ENCODE results near the gene REN. TPM values are rescaled to one million over a fixed set of nuclear protein-coding genes. Genes with fewer than 3 reads are reported as not detected.

The REN gene
- total and polyA plus RNA-seq, 2 of the 13 experiments (the other 11 are each of a cell fraction or from before 2014, with no cell fraction given): not detected

GRCh38 chr1:204151552-204152309 is 14.4 kb downstream of the REN start, which contains the start of gene ETNK2 (continued):
- TF ChIP-seq MNT (IDR thresholded peaks at IDR 0.05) (no peak), TARDBP (CRISPR knock-in tag; IDR thresholded peaks at IDR 0.05) (no peak), ZBTB14 (CRISPR knock-in tag; IDR thresholded peaks at IDR 0.05) (peak; percentile 34; the same call in 1 of the 2 replicates), ZNF441 (CRISPR knock-in tag; IDR thresholded peaks at IDR 0.05; ENCODE audit: borderline replicate concordance) (no peak), ZNF567 (CRISPR knock-in tag; IDR thresholded peaks at IDR 0.05; ENCODE audit: borderline replicate concordance) (no peak), ZNF274 (CRISPR knock-in tag; IDR thresholded peaks at IDR 0.05) (no peak), KLF13 (CRISPR knock-in tag; IDR thresholded peaks at IDR 0.05) (0 out of 2 replicates have a peak, but pooled peaks have one; percentile 57), TFAP4 (IDR thresholded peaks at IDR 0.05; ENCODE audit: borderline replicate concordance, low read depth) (peak; percentile 7; the same call in 1 of the 2 replicates), STAT5B (CRISPR knock-in tag; IDR thresholded peaks at IDR 0.05) (no peak), RARG (CRISPR knock-in tag; IDR thresholded peaks at IDR 0.05; ENCODE audit: low read depth) (no peak), FOSL1 (CRISPR knock-in tag; IDR thresholded peaks at IDR 0.05; ENCODE audit: borderline replicate concordance) (no peak), ATF7 (IDR thresholded peaks at IDR 0.05) (no peak), ATF7 (CRISPR knock-in tag; IDR thresholded peaks at IDR 0.05) (no peak), ZNF879 (CRISPR knock-in tag; IDR thresholded peaks at IDR 0.05) (no peak), SIX1 (CRISPR knock-in tag; IDR thresholded peaks at IDR 0.05; ENCODE audit: borderline replicate concordance) (no peak), MZF1 (CRISPR knock-in tag; IDR thresholded peaks at IDR 0.05; ENCODE audit: borderline replicate concordance) (no peak), ZNF142 (CRISPR knock-in tag; IDR thresholded peaks at IDR 0.05) (no peak), MATR3 (CRISPR knock-in tag; IDR thresholded peaks at IDR 0.05) (no peak), RXRA (CRISPR knock-in tag; IDR thresholded peaks at IDR 0.05) (0 out of 2 replicates have a peak, but pooled peaks have one; percentile 21), PBX2 (CRISPR knock-in tag; IDR thresholded peaks at IDR 0.05) (no peak)

All from HepG2 (cell line).